ENCODE data around the gene PPP1R13B.

The PPP1R13B gene

DNA sequence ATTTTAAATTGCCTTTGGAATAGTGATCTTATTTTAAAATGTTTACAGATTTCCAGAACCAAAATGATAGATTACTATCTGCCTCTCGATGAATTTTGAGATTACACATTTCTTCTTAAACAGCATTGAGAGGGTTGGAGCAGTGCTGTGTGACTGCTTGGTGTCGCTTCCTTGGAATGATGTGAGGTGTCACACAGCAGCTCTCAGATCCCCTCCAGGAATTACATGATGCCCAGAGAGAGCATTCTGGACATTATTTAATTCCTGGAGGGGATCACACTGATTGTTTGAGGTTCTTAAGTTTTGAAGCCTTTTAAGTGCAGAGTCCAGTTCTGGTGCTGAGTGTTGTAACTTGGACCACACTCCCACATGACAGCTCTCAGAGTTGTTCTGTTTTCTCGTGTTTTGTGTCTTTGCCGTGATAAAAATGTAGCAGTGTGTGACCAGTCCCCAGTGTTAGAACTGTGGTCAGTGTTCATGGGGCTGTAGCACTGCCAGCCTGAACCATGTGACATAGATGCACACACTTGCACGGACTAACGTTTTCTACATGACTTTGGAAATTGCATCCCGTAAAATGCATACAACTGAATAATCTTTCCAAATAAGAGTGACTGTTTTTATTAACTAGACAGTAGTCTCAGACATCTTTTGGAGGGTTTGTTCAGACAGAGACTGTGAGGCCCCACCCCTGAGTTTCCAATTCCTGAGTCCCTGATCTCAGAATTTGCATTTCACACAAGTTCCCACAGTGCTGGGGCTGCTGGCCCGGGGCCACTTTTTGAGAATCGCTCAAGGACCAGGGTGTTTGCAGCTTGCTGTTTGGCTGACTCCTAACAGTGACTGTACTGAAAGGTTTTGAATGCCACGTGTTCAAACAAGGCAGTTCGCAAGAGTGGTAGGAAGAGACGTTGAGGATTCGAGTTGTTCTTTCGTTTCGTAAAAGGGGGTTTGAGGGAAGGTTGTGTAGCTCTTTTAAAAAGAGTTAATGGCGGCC, 158.2 kb downstream of the PPP1R13B start:
- Histone ChIP-seq H3K27ac (ENCODE audit: low read length) (no peak overlapping the region), H3K4me1 (ENCODE audit: control insufficient read depth in 1 of 2, insufficient read depth in 2 of 2, low read length in 2 of 2) (peaks cover 0 to 17% of the 10 kb centered on the region in 2 donors), H3K36me3 (ENCODE audit: control insufficient read depth in 1 of 2, insufficient read depth in 2 of 2, low read length in 2 of 2) (peaks cover 43 to 54% of the 10 kb centered on the region in 2 donors), H3K27me3 (ENCODE audit: low read depth, low read length) (no peaks in the 10 kb centered on the region), H3K9me3 (ENCODE audit: control insufficient read depth in 1 of 2, low read length in 2 of 2) (no peaks in the 10 kb centered on the region), H3K4me3 (ENCODE audit: low read depth in 1 of 2, low read length in 2 of 2) (no peak overlapping the region)

DNA sequence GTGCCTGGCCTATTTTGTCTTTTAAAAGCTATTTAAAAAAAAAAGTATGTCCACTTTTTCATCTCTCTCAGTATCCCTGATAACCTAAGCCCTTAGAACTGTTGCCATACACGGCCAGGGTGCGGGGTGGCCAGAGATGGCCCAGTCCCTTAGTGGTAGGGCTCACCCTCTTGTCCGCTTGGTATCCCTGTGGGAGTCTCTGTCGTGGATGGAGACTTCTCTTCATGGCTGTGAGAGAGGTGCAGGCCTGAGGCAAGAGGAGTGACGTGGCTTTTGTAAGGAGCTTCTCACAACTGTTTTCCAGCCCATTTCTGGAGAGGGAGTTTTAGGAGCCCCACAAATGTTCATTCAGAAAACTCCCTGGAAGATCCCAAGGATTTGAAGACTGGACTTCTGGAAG, 158.9 kb downstream of the PPP1R13B start:
- peaks cover 41 to 53% of the 10 kb centered on the region in 2 donors for H3K36me3 ChIP-seq (ENCODE audit: control insufficient read depth in 1 of 2, insufficient read depth in 2 of 2, low read length in 2 of 2)

DNA sequence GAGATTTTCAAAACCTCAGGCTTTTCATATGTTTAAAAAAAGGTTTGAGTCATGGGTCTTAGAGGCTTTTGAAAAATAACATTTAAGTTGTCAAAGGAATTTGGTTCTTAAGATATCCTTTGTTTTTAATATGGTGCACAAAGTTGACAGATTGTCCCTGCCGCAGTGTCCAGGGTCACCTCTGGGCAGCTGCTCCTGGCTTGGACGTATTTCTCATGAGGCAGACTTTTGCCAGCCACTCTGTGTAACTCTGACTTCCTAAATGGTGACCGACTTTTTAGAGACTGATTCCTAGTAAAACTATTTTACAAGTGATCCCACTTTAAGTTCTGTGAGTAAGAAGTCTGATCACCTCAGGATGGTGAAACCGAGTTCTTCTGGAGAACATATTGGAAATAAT, 159.7 kb downstream of the PPP1R13B start:
- H3K27me3 ChIP-seq (ENCODE audit: low read depth, low read length) = no peaks in the 10 kb centered on the region
- H3K27ac ChIP-seq (ENCODE audit: low read length) = no peak overlapping the region

More for the DNA sequence above, 158.9 kb downstream of the PPP1R13B start:
- peaks cover 0 to 17% of the 10 kb centered on the region in 2 donors for H3K4me1 ChIP-seq (ENCODE audit: control insufficient read depth in 1 of 2, insufficient read depth in 2 of 2, low read length in 2 of 2)
- H3K4me3 ChIP-seq (ENCODE audit: low read depth in 1 of 2, low read length in 2 of 2) = no peak overlapping the region
- H3K27me3 ChIP-seq (ENCODE audit: low read depth, low read length) = no peaks in the 10 kb centered on the region
- H3K27ac ChIP-seq (ENCODE audit: low read length) = no peak overlapping the region
- no peaks in the 10 kb centered on the region for H3K9me3 ChIP-seq (ENCODE audit: control insufficient read depth in 1 of 2, low read length in 2 of 2)

DNA sequence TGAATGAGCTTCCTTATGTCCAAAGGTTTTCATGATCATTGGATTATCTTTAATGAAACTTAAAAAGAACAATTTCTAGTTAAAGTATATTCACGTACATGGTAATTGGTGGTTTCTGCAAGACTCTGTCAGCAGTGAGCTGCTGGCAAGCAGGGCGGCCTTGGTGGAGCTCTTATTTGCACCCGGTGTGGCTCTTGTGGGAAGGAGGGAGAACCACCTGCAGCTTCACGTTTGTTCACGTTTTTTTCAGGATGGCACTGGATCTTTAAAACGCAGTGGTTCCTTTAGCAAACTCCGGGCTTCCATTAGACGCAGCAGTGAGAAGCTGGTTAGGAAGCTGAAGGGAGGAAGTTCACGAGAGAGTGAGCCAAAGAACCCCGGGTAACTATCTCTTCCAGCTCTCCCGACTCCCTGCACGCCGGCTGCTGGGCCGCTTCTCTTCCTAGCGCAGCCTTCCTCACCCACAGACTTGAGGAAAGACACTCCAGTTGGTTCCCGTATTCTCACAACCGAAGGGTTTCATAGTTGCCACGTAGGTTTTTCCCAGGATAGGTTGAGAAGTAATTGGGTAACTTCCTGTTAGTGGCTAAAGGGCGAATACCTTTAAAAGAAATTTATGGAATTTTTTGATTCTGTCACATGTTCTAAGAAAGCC, 160.4 kb downstream of the PPP1R13B start:
- Histone ChIP-seq H3K9me3 (ENCODE audit: control insufficient read depth in 1 of 2, low read length in 2 of 2) (no peaks in the 10 kb centered on the region), H3K4me3 (ENCODE audit: low read depth in 1 of 2, low read length in 2 of 2) (no peak overlapping the region), H3K27me3 (ENCODE audit: low read depth, low read length) (no peaks in the 10 kb centered on the region), H3K36me3 (ENCODE audit: control insufficient read depth in 1 of 2, insufficient read depth in 2 of 2, low read length in 2 of 2) (peaks cover 45 to 47% of the 10 kb centered on the region in 2 donors), H3K27ac (ENCODE audit: low read length) (no peak overlapping the region), H3K4me1 (ENCODE audit: control insufficient read depth in 1 of 2, insufficient read depth in 2 of 2, low read length in 2 of 2) (peaks cover 0 to 17% of the 10 kb centered on the region in 2 donors)

More for the DNA sequence above, 159.7 kb downstream of the PPP1R13B start:
- H3K4me3 ChIP-seq (ENCODE audit: low read depth in 1 of 2, low read length in 2 of 2) = no peak overlapping the region
- peaks cover 45 to 53% of the 10 kb centered on the region in 2 donors for H3K36me3 ChIP-seq (ENCODE audit: control insufficient read depth in 1 of 2, insufficient read depth in 2 of 2, low read length in 2 of 2)
- peaks cover 0 to 17% of the 10 kb centered on the region in 2 donors for H3K4me1 ChIP-seq (ENCODE audit: control insufficient read depth in 1 of 2, insufficient read depth in 2 of 2, low read length in 2 of 2)
- no peaks in the 10 kb centered on the region for H3K9me3 ChIP-seq (ENCODE audit: control insufficient read depth in 1 of 2, low read length in 2 of 2)

DNA sequence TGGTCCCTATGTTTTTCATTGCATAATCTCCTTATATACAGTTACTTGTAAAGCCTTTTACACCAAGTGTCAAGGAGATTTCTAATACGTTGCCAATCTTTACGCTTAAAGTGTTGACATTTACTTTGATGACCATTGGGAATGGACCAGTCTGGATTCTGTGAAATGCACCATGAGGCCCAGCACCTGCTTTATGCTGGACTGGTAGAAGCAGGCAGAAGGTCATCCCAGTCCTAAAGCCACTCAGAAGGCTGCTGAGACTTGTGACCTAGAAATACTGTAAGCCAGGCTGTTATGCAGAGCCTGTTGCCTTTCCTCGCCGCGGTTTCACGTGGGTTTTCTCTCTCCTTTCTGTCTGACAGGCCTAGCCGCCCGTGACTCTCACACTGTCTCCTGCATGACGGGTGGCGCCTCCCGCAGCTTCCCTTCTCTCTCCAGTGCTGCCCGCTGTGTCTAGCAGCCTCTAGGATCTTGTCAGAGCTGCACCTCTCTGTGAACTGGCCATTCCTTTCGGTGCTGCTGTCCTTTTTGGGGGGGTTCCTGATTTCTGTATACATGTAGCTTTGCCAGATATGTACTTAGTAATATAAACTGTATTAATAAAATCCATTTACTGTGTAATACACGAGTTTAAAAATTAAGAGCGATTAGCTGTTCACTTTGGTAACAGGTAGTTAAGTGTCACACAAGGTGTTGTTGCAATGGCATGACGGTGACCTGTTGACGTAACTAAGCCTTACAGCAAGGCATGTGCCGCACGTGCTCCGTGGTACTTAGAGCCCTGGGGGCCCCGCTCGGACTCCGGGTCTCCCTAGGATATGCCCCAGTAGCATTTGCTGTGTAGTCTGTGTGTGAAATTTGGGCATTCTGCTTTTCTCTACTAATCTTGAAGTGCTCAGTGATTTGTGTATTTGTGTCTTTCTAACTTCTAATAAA, 161.8 kb downstream of the PPP1R13B start:
- H3K4me1 ChIP-seq (ENCODE audit: control insufficient read depth in 1 of 2, insufficient read depth in 2 of 2, low read length in 2 of 2) = peaks cover 0 to 17% of the 10 kb centered on the region in 2 donors
- H3K36me3 ChIP-seq (ENCODE audit: control insufficient read depth in 1 of 2, insufficient read depth in 2 of 2, low read length in 2 of 2) = peaks cover 53 to 54% of the 10 kb centered on the region in 2 donors
- no peak overlapping the region for H3K4me3 ChIP-seq (ENCODE audit: low read depth in 1 of 2, low read length in 2 of 2)
- no peaks in the 10 kb centered on the region for H3K27me3 ChIP-seq (ENCODE audit: low read depth, low read length)
- no peaks in the 10 kb centered on the region for H3K9me3 ChIP-seq (ENCODE audit: control insufficient read depth in 1 of 2, low read length in 2 of 2)
- no peak overlapping the region for H3K27ac ChIP-seq (ENCODE audit: low read length)

DNA sequence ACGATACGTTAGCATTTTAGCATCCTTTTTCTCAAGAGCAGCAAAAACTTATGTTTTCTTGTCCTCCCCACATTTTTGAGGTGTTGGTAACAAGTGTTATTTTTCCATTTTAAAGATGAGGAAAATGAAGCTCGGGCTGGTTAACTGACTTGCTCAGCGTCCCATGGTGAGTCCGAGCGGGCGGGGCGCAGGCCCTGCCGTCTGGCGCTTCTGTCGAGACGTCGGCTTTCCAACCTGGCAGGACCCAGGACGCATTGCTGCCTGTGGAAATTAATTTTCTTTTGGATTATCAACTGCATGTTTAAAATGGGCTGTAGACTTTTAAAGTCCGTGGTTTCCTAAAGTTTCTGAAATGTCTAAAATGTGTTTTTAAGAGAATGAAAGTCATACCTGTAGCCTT, 162.5 kb downstream of the PPP1R13B start:
- Histone ChIP-seq H3K27me3 (ENCODE audit: low read depth, low read length) (no peaks in the 10 kb centered on the region), H3K4me3 (ENCODE audit: low read depth in 1 of 2, low read length in 2 of 2) (no peak overlapping the region), H3K9me3 (ENCODE audit: control insufficient read depth in 1 of 2, low read length in 2 of 2) (no peaks in the 10 kb centered on the region), H3K27ac (ENCODE audit: low read length) (no peak overlapping the region), H3K36me3 (ENCODE audit: control insufficient read depth in 1 of 2, insufficient read depth in 2 of 2, low read length in 2 of 2) (peaks cover 53 to 58% of the 10 kb centered on the region in 2 donors), H3K4me1 (ENCODE audit: control insufficient read depth in 1 of 2, insufficient read depth in 2 of 2, low read length in 2 of 2) (peaks cover 0 to 17% of the 10 kb centered on the region in 2 donors)

DNA sequence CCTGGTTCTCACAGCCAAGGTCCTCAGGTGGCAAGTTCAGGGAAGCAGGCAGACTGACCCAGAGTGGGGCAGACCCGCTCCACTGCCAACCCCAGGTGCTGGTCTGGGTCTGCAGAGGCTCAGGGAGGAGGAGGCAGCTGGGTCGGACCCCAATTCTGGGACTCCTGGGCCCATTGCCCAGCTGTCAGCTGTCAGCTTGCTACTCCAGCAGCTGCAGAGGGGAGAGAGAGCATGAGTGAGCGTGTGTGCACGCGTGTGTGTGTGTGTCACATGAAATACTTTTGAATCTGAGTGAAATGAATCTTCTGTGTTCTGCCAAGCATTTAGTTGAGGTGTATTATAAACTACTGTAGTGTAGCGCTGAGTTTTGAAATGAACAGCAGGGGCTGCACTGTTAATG, 162.9 kb downstream of the PPP1R13B start:
- H3K4me1 ChIP-seq (ENCODE audit: control insufficient read depth in 1 of 2, insufficient read depth in 2 of 2, low read length in 2 of 2) = peaks cover 0 to 14% of the 10 kb centered on the region in 2 donors
- H3K36me3 ChIP-seq (ENCODE audit: control insufficient read depth in 1 of 2, insufficient read depth in 2 of 2, low read length in 2 of 2) = peaks cover 57 to 62% of the 10 kb centered on the region in 2 donors
- no peaks in the 10 kb centered on the region for H3K27me3 ChIP-seq (ENCODE audit: low read depth, low read length)
- H3K9me3 ChIP-seq (ENCODE audit: control insufficient read depth in 1 of 2, low read length in 2 of 2) = no peaks in the 10 kb centered on the region
- H3K4me3 ChIP-seq (ENCODE audit: low read depth in 1 of 2, low read length in 2 of 2) = no peak overlapping the region
- no peak overlapping the region for H3K27ac ChIP-seq (ENCODE audit: low read length)

All from muscle layer of duodenum (tissue), 2 donors.